GM12878 (cell line): ENCODE results near the gene FBRSL1. TPM values are rescaled to one million over a fixed set of nuclear protein-coding genes. Genes with fewer than 3 reads are reported as not detected.

Experiments
- ATAC-seq: fragments of 200-7000 bp; cut with Tn5 transposase; 3 replicates; pipeline ENCODE4 v1.9.1; 2020; ENCODE audit warnings: mild to moderate bottlenecking, moderate library complexity
- BruUV-seq: library from RNA; stranded (reverse); fragments of 400-500 nt; replicated peaks from 2 replicates; lab custom pipeline; 2021; lab: Mats Ljungman, UMichigan
- CTCF ChIA-PET: fragments of 300-600 bp; sonication (Branson Sonifier 250); formaldehyde crosslinking; extraction: SDS; loops from one replicate; lab custom pipeline; 2021; ENCODE audit warnings: inconsistent platforms; lab: Yijun Ruan, JAX
- POLR2A ChIA-PET: fragments of 350-600 bp; formaldehyde crosslinking; extraction: SDS; loops from one replicate; lab custom pipeline; 2021; ENCODE audit warnings: inconsistent platforms; lab: Charles Lee
- RAD21 ChIA-PET: fragments of 300-600 bp; sonication (Branson Sonifier 250); formaldehyde crosslinking; loops from one replicate; lab custom pipeline; 2023; ENCODE audit warnings: antibody characterized with exemption; ENCODE audit not compliant: unreplicated experiment; lab: Charles Lee
- SMC1A ChIA-PET: fragments of 300-600 bp; sonication (Branson Sonifier 250); formaldehyde crosslinking; loops from one replicate; lab custom pipeline; 2023; ENCODE audit not compliant: unreplicated experiment, uncharacterized antibody; lab: Charles Lee
- DNase-seq: peaks from one replicate; pipeline ENCODE4 v3.0.0-alpha.2; 2011; ENCODE audit warnings: low read depth, low spot score
- FAIRE-seq: peaks from 3 replicates; lab custom pipeline; 2011; peaks lifted over from hg19 to GRCh38; lab: Jason Lieb, UNC
- H2AFZ ChIP-seq: 2 replicates; pipeline ENCODE4 v1.6.0; 2011; ENCODE audit warnings: low read depth, low read length, control low read depth; ENCODE audit not compliant: control insufficient read depth
- H3K27ac ChIP-seq: 2 replicates; pipeline ENCODE4 v1.5.1; 2011; ENCODE audit warnings: control low read depth; ENCODE audit not compliant: control insufficient read depth, insufficient read depth
- H3K27me3 ChIP-seq, 2 experiments: replicated peaks in 1 of 2; 2 replicates each; pipeline versions ENCODE4 v1.6.0 to v1.6.1; 2011; ENCODE audit warnings: low read length in 1 of 2; ENCODE audit not compliant: control insufficient read depth in 2 of 2, insufficient read depth in 2 of 2
- H3K36me3 ChIP-seq, 2 experiments: 2 replicates each; pipeline ENCODE4 v1.5.1; 2011; ENCODE audit warnings: low read length in 1 of 2; ENCODE audit not compliant: control insufficient read depth in 2 of 2, insufficient read depth in 2 of 2
- H3K4me1 ChIP-seq: 2 replicates; pipeline ENCODE4 v1.6.1; 2011; ENCODE audit warnings: mild to moderate bottlenecking, low read length, moderate library complexity, mixed read lengths; ENCODE audit not compliant: control insufficient read depth, insufficient read depth
- H3K4me2 ChIP-seq: 2 replicates; pipeline ENCODE4 v1.6.0; 2011; ENCODE audit warnings: control low read depth; ENCODE audit not compliant: control insufficient read depth, insufficient read depth
- H3K4me3 ChIP-seq: fragments of 200-600 bp; sonication (generic); 2 replicates; pipeline ENCODE4 v1.5.1; 2016
- H3K79me2 ChIP-seq: 2 replicates; pipeline ENCODE4 v1.6.0; 2011; ENCODE audit warnings: low read length; ENCODE audit not compliant: control insufficient read depth, insufficient read depth
- H3K9ac ChIP-seq: 2 replicates; pipeline ENCODE4 v1.8.0; 2011; ENCODE audit warnings: low read length, control low read depth, mixed read lengths; ENCODE audit not compliant: control insufficient read depth, insufficient read depth
- H3K9me3 ChIP-seq: replicated peaks from 3 replicates; pipeline ENCODE4 v1.5.1; 2011; ENCODE audit warnings: mild to moderate bottlenecking, low read length; ENCODE audit not compliant: control insufficient read depth, insufficient read depth
- H4K20me1 ChIP-seq: 2 replicates; pipeline ENCODE4 v1.6.0; 2011; ENCODE audit not compliant: control insufficient read depth, insufficient read depth
- BCLAF1 ChIP-seq: fragments of 450-650 bp; IDR thresholded peaks from 2 replicates; pipeline ENCODE4 v1.6.1; 2017; ENCODE audit warnings: antibody characterized with exemption, mild to moderate bottlenecking, moderate library complexity
- CBFB ChIP-seq: IDR thresholded peaks from 2 replicates; pipeline ENCODE4 v1.6.1; 2016; ENCODE audit warnings: antibody characterized with exemption, low read depth
- CHD1 ChIP-seq: IDR thresholded peaks from 2 replicates; pipeline ENCODE4 v1.6.1; 2012; ENCODE audit warnings: low read depth, low read length, improper control_type of control experiment
- NBN ChIP-seq: fragments of 450-650 bp; IDR thresholded peaks from 2 replicates; pipeline ENCODE4 v1.6.1; 2016
- NKRF ChIP-seq: fragments of 450-650 bp; conservative IDR thresholded peaks from 2 replicates; pipeline ENCODE4 v1.6.1; 2017; ENCODE audit warnings: mild to moderate bottlenecking, moderate library complexity
- YY1 ChIP-seq: IDR thresholded peaks from 2 replicates; pipeline ENCODE4 v1.6.1; 2011; ENCODE audit warnings: low read depth, mild to moderate bottlenecking, low read length
- ZBTB11 ChIP-seq: fragments of 450-650 bp; formaldehyde crosslinking; IDR thresholded peaks from 2 replicates; pipeline ENCODE4 v1.5.0; 2022; ENCODE audit warnings: mild to moderate bottlenecking, missing genetic modification characterization
- WGBS: methylation state at CpG from one replicate; pipeline ENCODE4 v1.1.6; 2016; ENCODE audit warnings: low lambda C conversion rate; ENCODE audit not compliant: insufficient replicate concordance, insufficient coverage; ENCODE audit errors: missing lambda C conversion rate; 5-methylcytosine and 5-hydroxymethylcytosine counted together
- in situ Hi-C: fragments of 300-500 bp; cut with MboI; formaldehyde crosslinking; loops from 9 replicates; pipeline ENCODE4 v1.14.3; 2018; ENCODE audit warnings: mixed read lengths
- intact Hi-C: fragments of 100-400 bp; cut with micrococcal nuclease; formaldehyde crosslinking; loops from one replicate; pipeline ENCODE4 v1.14.2; 2022; ENCODE audit not compliant: unreplicated experiment
- polyA plus RNA-seq, 11 experiments: library from polyadenylated mRNA; depleted of rRNA in 4 of 11; unstranded in 6 of 11; stranded (reverse) in 5 of 11; fragments of >200 nt; fragmentation: Nextera tagmentation in 4 of 11; fragmentation: Illumina TruSeq in 1 of 11; extraction: Ambion mirVana in 4 of 11; extraction: Trizol in 1 of 11; gene quantifications; 1 replicate in 1 of 11; 2 replicates in 10 of 11; pipeline versions ENCODE4 v1.2.1 to v1.2.3, GENCODE V29; 2011 to 2016; ENCODE audit warnings: inconsistent platforms in 2 of 11, missing spikeins in 2 of 11, low read depth in 1 of 11
- total RNA-seq, 4 experiments: library from RNA; depleted of rRNA in 3 of 4; stranded (reverse); fragments of >200 nt in 3 of 4; fragmentation: Illumina TruSeq in 1 of 4; extraction: Trizol in 1 of 4; gene quantifications; 2 replicates each; pipeline versions ENCODE4 v1.2.1 to v1.2.3, GENCODE V29; 2013 to 2021

FBRSL1 gene
- total and polyA plus RNA-seq, 10 of the 15 experiments (the other 5 are each of a cell fraction or from before 2014, with no cell fraction given): 0.19 to 55.1 (median 4.1) TPM

GRCh38 chr12:132500142-132500855, 10.3 kb downstream of the FBRSL1 start:
- ATAC-seq (peak; percentile 33), FAIRE-seq (no peak), DNase-seq (no peak)
- no peak overlapping the region for H3K9ac ChIP-seq
- no peak overlapping the region for H3K4me2 ChIP-seq
- no peak overlapping the region for H3K27ac ChIP-seq
- BruUV-seq: no TSS peak
- no peaks in the 10 kb centered on the region; the same call in 1 of the 2 replicates for H4K20me1 ChIP-seq
- ChIA-PET CTCF (no interaction called here), POLR2A (no interaction called here)
- WGBS: 52% methylated on average over 19 of the region's 19 CpGs
- intact Hi-C loops (no loop called here), in situ Hi-C loops (no loop called here)
- H3K36me3 ChIP-seq: no peaks in the 10 kb centered on the region; a peak in 1 of 4 replicates
- no peak overlapping the region for H2AFZ ChIP-seq
- no peaks in the 10 kb centered on the region for H3K27me3 ChIP-seq
- TF ChIP-seq NBN (no peak), BCLAF1 (no peak), CBFB (no peak), CHD1 (no peak), NKRF (no peak), ZBTB11 (CRISPR knock-in tag) (no peak), YY1 (no peak)
- TF ChIP-seq, all 136 proteins: peak for 0
- Histone ChIP-seq H3K79me2 (peaks cover 22% of the 10 kb centered on the region), H3K9me3 (no peaks in the 10 kb centered on the region), H3K4me1 (no peaks in the 10 kb centered on the region), H3K4me3 (no peak overlapping the region)
- ChIA-PET RAD21 (no interaction called here), SMC1A (no interaction called here)
